B cell (primary cell): ENCODE measurements around the gene SLC24A4. TPM values are rescaled to one million over a fixed set of nuclear protein-coding genes. Genes with fewer than 3 reads are reported as not detected.

Experiments
- ATAC-seq: fragments of 200-7000 bp; cut with Tn5 transposase; one replicate; pipeline ENCODE4 v1.10.0; 2021; ENCODE audit warnings: low read depth, mild to moderate bottlenecking, moderate number of reproducible peaks, moderate library complexity
- CTCF ChIA-PET: fragments of 350-600 bp; sonication (Branson Sonifier 250); formaldehyde crosslinking; loops from one replicate; lab custom pipeline; 2021; ENCODE audit warnings: antibody characterized with exemption, inconsistent platforms; lab: Charles Lee
- POLR2A ChIA-PET: fragments of 350-600 bp; sonication (Branson Sonifier 250); formaldehyde crosslinking; loops from one replicate; lab custom pipeline; 2021; ENCODE audit warnings: antibody characterized with exemption; lab: Charles Lee
- DNase-seq: peaks from one replicate; pipeline ENCODE4 v3.0.0; 2013
- H2AFZ ChIP-seq: 2 replicates; pipeline ENCODE4 v1.6.1; 2012; ENCODE audit warnings: mild to moderate bottlenecking, low read depth, low read length; ENCODE audit not compliant: insufficient read depth, poor library complexity, severe bottlenecking
- H3K27ac ChIP-seq, 2 donors: 1 replicate in 1 of 2; 2 replicates in 1 of 2; pipeline ENCODE4 v1.5.1; 2012 to 2013; ENCODE audit warnings: low read length in 2 of 2, mild to moderate bottlenecking in 2 of 2, moderate library complexity in 1 of 2
- H3K27me3 ChIP-seq, 4 experiments: fragments of 200-600 bp in 1 of 4; sonication (generic) in 1 of 4; replicated peaks in 1 of 4; 1 replicate in 2 of 4; 2 replicates in 2 of 4; pipeline versions ENCODE4 v1.6.1 to v1.7.0; 2013 to 2016; ENCODE audit warnings: low read length in 3 of 4, mild to moderate bottlenecking in 2 of 4, mixed read lengths in 1 of 4, moderate library complexity in 1 of 4; ENCODE audit not compliant: insufficient read depth in 4 of 4, control insufficient read depth in 3 of 4; ENCODE audit errors: control extremely low read depth in 1 of 4
- H3K36me3 ChIP-seq, 2 experiments: replicated peaks in 1 of 2; 1 replicate in 1 of 2; 2 replicates in 1 of 2; pipeline versions ENCODE4 v1.6.1 to v1.7.1; 2013; ENCODE audit warnings: low read length in 1 of 2; ENCODE audit not compliant: insufficient read depth in 2 of 2, control insufficient read depth in 1 of 2; ENCODE audit errors: control extremely low read depth in 1 of 2, extremely low read depth in 1 of 2
- H3K4me1 ChIP-seq, 2 donors: fragments of 200-600 bp in 1 of 2; sonication (generic) in 1 of 2; 1 replicate in 1 of 2; 2 replicates in 1 of 2; pipeline versions ENCODE4 v1.5.1 to v1.6.1; 2013 to 2017; ENCODE audit warnings: low read length in 2 of 2; ENCODE audit not compliant: control insufficient read depth in 2 of 2, insufficient read depth in 2 of 2
- H3K4me2 ChIP-seq: replicated peaks from 2 replicates; pipeline ENCODE3; 2012; ENCODE audit warnings: mild to moderate bottlenecking, low read depth, low read length; ENCODE audit not compliant: poor library complexity, severe bottlenecking
- H3K4me3 ChIP-seq, 5 experiments: fragments of 200-600 bp in 1 of 5; sonication (generic) in 1 of 5; 1 replicate in 3 of 5; 2 replicates in 2 of 5; pipeline versions ENCODE4 v1.5.1 to v1.7.0; 2011 to 2016; ENCODE audit warnings: low read length in 4 of 5, mild to moderate bottlenecking in 4 of 5, low read depth in 2 of 5, control low read depth in 1 of 5, moderate library complexity in 1 of 5; ENCODE audit not compliant: insufficient read depth in 1 of 5; ENCODE audit errors: control extremely low read depth in 1 of 5, extremely low read depth in 1 of 5
- H3K79me2 ChIP-seq: fragments of 200-600 bp; sonication (generic); one replicate; pipeline ENCODE4 v1.6.0; 2016; ENCODE audit warnings: low read length; ENCODE audit not compliant: control insufficient read depth, insufficient read depth
- H3K9ac ChIP-seq: fragments of 200-600 bp; sonication (generic); 2 replicates; pipeline ENCODE4 v1.6.1; 2017; ENCODE audit warnings: mild to moderate bottlenecking, low read length, moderate library complexity
- H3K9me3 ChIP-seq, 3 donors: one replicate each; pipeline versions ENCODE4 v1.6.1 to v1.7.1; 2013; ENCODE audit warnings: low read length in 2 of 3; ENCODE audit not compliant: control insufficient read depth in 2 of 3, insufficient read depth in 1 of 3; ENCODE audit errors: control extremely low read depth in 1 of 3
- H4K20me1 ChIP-seq: 2 replicates; pipeline ENCODE4 v1.6.0; 2012; ENCODE audit warnings: mild to moderate bottlenecking, low read length; ENCODE audit not compliant: insufficient read depth, control insufficient read depth, poor library complexity, severe bottlenecking
- H3K27ac Mint-ChIP-seq: one replicate; pipeline ENCODE4 v1.8.0; 2021; ENCODE audit warnings: mixed read lengths
- H3K27me3 Mint-ChIP-seq: one replicate; pipeline ENCODE4 v1.8.0; 2021; ENCODE audit warnings: mixed read lengths
- H3K4me1 Mint-ChIP-seq: one replicate; pipeline ENCODE4 v1.8.0; 2021; ENCODE audit warnings: mixed read lengths
- H3K4me3 Mint-ChIP-seq: one replicate; pipeline ENCODE4 v1.8.0; 2021; ENCODE audit warnings: mixed read lengths
- H3K9me3 Mint-ChIP-seq: one replicate; pipeline ENCODE4 v1.8.0; 2022; ENCODE audit warnings: mixed read lengths; ENCODE audit not compliant: insufficient read depth
- EZH2 ChIP-seq: IDR thresholded peaks from 2 replicates; pipeline ENCODE4 v1.6.1; 2012; ENCODE audit warnings: borderline replicate concordance, low read depth, mild to moderate bottlenecking, moderate library complexity, low read length; ENCODE audit not compliant: insufficient read depth, poor library complexity, severe bottlenecking
- WGBS: methylation state at CpG from one replicate; pipeline ENCODE4 v1.1.5; 2013; ENCODE audit warnings: missing lambda C conversion rate; ENCODE audit not compliant: insufficient coverage; 5-methylcytosine and 5-hydroxymethylcytosine counted together
- intact Hi-C: fragments of 100-400 bp; cut with micrococcal nuclease; formaldehyde crosslinking; loops from one replicate; pipeline ENCODE4 v1.10.0; 2022
- polyA plus RNA-seq: library from polyadenylated mRNA; depleted of rRNA; stranded (reverse); fragments of >200 nt; gene quantifications from 2 replicates; pipeline ENCODE4 v1.2.3, GENCODE V29; 2012
- total RNA-seq, 2 donors: library from RNA; stranded (reverse); fragments of 120-200 nt in 1 of 2; gene quantifications; 1 replicate in 1 of 2; 2 replicates in 1 of 2; pipeline versions ENCODE4 v1.2.3 to v1.2.4, GENCODE V29; 2013 to 2022
- TF ChIP-seq, protein P1 (sequence below): fragments of 200-600 bp; IDR thresholded peaks from one replicate; pipeline ENCODE4 v1.8.0; 2022; ENCODE audit warnings: antibody characterized with exemption, mild to moderate bottlenecking

The SLC24A4 gene
- total and polyA plus RNA-seq, 2 donors (not counting 1 experiment from before 2014, with no cell fraction given), result 0.19 TPM; not detected in 1

DNA sequence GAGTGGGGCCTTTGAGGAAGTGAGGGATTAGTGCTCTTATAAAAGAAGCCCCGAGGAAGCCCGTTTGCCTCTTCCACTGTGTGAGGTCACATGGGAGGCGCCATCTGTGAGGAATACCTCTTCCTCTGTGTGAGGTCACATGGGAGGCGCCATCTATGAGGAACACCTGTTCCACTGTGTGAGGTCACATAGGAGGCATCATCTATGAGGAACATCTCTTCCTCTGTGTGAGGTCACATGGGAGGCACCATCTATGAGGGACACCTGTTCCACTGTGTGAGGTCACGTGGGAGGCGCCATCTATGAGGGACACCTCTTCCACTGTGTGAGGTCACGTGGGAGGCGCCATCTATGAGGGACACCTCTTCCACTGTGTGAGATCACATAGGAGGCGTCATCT is 69.7 kb downstream of the SLC24A4 start:
- CTCF ChIA-PET, result no interaction called here
- no peaks in the 10 kb centered on the region for H3K4me1 Mint-ChIP-seq
- H3K4me1 ChIP-seq, result no peaks in the 10 kb centered on the region
- no peaks in the 10 kb centered on the region for H3K79me2 ChIP-seq
- H3K9ac ChIP-seq, result no peak overlapping the region
- POLR2A ChIA-PET, result interaction anchor here (0.7 kb wide), 1 partner anchor 88 kb away, joined by 7 read pairs; no protein-coding TSS in a partner anchor
- no peaks in the 10 kb centered on the region for H3K9me3 Mint-ChIP-seq
- H3K27ac ChIP-seq, result no peak overlapping the region
- H3K4me2 ChIP-seq, result no peak overlapping the region
- no peak for DNase-seq
- no peak for ATAC-seq
- H3K4me3 ChIP-seq, result no peak overlapping the region
- H3K36me3 ChIP-seq, result no peaks in the 10 kb centered on the region
- H4K20me1 ChIP-seq, result no peaks in the 10 kb centered on the region
- WGBS, result 94% methylated on average over 8 of the region's 9 CpGs
- intact Hi-C loops, result no loop called here
- peaks cover 24% of the 10 kb centered on the region for H3K27me3 Mint-ChIP-seq
- no peaks in the 10 kb centered on the region for H3K27me3 ChIP-seq
- H2AFZ ChIP-seq, result no peak overlapping the region
- no peak overlapping the region for H3K4me3 Mint-ChIP-seq
- peaks cover 0 to 5% (median 0%) of the 10 kb centered on the region in 3 donors for H3K9me3 ChIP-seq
- TF ChIP-seq, protein P1, sequence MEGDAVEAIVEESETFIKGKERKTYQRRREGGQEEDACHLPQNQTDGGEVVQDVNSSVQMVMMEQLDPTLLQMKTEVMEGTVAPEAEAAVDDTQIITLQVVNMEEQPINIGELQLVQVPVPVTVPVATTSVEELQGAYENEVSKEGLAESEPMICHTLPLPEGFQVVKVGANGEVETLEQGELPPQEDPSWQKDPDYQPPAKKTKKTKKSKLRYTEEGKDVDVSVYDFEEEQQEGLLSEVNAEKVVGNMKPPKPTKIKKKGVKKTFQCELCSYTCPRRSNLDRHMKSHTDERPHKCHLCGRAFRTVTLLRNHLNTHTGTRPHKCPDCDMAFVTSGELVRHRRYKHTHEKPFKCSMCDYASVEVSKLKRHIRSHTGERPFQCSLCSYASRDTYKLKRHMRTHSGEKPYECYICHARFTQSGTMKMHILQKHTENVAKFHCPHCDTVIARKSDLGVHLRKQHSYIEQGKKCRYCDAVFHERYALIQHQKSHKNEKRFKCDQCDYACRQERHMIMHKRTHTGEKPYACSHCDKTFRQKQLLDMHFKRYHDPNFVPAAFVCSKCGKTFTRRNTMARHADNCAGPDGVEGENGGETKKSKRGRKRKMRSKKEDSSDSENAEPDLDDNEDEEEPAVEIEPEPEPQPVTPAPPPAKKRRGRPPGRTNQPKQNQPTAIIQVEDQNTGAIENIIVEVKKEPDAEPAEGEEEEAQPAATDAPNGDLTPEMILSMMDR, result no peak
- TF ChIP-seq EZH2, result no peak
- no peak overlapping the region for H3K27ac Mint-ChIP-seq

DNA sequence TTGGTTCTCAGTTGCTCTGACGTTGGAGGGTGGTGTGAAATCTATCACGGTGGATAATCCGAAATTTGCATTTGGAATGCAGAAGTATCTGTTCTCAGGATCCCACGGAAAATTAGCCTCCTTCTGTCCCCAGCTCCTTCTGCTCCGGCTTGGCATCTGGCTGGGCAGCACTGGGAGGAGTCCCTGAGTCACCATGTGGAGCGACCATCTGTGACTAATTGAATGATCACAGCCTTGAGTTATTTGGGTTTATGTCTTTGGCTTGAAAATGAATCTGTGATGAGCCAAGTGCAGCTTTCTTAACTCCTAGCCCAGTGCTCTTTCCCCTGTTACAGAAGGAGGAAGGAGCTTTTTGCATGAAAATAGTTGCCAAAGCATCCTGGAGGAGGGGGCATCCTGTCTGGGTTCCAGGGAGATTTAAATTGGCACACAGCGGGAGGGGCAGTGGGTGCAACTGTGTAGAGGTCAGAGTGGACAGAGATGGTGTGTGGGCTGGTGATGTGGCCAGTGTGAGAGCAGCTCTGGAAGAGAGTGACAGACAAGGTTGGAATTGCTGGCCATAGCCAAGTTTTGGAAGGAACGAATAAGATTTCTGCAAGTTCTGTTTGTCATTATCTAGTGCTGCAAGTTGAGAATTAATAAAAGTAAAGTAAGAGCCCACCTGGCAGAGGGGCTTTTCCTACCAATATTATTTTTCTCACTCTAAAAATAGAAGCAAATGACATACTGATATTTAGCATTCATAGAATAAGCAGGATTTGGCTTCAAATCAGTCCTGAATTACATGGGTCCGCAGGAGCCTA is 74.4 kb downstream of the SLC24A4 start:
- no peak overlapping the region for H2AFZ ChIP-seq
- Mint-ChIP-seq H3K27ac (peak overlapping the region; percentile 39), H3K9me3 (no peaks in the 10 kb centered on the region), H3K27me3 (peaks cover 17% of the 10 kb centered on the region), H3K4me1 (peaks cover 26% of the 10 kb centered on the region), H3K4me3 (no peak overlapping the region)
- no peaks in the 10 kb centered on the region for H3K36me3 ChIP-seq
- peaks cover 22 to 24% of the 10 kb centered on the region in 2 donors for H3K4me1 ChIP-seq
- WGBS, result 76% methylated on average over 8 of the region's 9 CpGs
- H3K79me2 ChIP-seq, result no peaks in the 10 kb centered on the region
- H3K9ac ChIP-seq, result no peak overlapping the region
- no peaks in the 10 kb centered on the region for H4K20me1 ChIP-seq
- TF ChIP-seq, protein P1, result no peak
- TF ChIP-seq EZH2, result no peak
- ATAC-seq, result no peak
- H3K27ac ChIP-seq, result no peak overlapping the region
- DNase-seq, result no peak
- H3K4me2 ChIP-seq, result no peak overlapping the region
- intact Hi-C loops, result no loop called here
- CTCF ChIA-PET, result no interaction called here
- H3K27me3 ChIP-seq, result no peaks in the 10 kb centered on the region
- no peak overlapping the region for H3K4me3 ChIP-seq
- H3K9me3 ChIP-seq, result peaks cover 0 to under 1% (median under 1%) of the 10 kb centered on the region in 3 donors
- POLR2A ChIA-PET, result no interaction called here
